GM18951 (cell line): Measurements from ENCODE around the gene LGALS7B.
"Not testable (repeated sequence)": the region's sequence is repeated elsewhere in the genome, so short reads cannot be mapped to it uniquely, and the experiment has no call there.

Experiments
- POLR2A ChIP-seq: IDR thresholded peaks from 4 replicates; pipeline ENCODE4 v1.6.1; 2011; ENCODE audit warnings: mild to moderate bottlenecking; ENCODE audit not compliant: insufficient read length, insufficient read depth; ENCODE audit errors: extremely low read depth
- in situ Hi-C: fragments of 300-500 bp; cut with MboI; formaldehyde crosslinking; loops from one replicate; pipeline ENCODE4 v1.12.0; 2022; ENCODE audit warnings: low sequenced_read_pairs, mixed read lengths, inconsistent platforms; ENCODE audit not compliant: unreplicated experiment

The LGALS7B gene

DNA sequence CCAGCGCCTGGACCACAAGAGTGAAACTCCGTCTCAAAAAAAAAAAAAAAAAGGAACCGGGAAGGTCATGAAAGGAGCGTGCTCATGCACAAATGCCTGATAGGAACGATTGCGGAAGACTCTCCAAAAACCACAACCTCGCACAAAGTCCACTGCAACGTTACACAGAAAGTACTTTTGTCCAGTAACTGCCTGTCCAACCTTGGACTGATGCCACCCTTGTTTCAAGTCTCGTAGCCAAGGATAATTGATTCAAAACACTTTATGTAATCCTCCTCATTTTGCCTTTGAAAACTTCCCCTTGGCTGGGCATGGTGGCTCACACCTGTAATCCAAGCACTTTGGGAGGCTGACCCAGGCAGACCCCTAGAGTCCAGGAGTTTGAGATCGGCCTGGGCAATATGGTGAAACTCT is 29.4 kb upstream of the LGALS7B start:
- in situ Hi-C loops = no loop called here
- no peak for TF ChIP-seq POLR2A

DNA sequence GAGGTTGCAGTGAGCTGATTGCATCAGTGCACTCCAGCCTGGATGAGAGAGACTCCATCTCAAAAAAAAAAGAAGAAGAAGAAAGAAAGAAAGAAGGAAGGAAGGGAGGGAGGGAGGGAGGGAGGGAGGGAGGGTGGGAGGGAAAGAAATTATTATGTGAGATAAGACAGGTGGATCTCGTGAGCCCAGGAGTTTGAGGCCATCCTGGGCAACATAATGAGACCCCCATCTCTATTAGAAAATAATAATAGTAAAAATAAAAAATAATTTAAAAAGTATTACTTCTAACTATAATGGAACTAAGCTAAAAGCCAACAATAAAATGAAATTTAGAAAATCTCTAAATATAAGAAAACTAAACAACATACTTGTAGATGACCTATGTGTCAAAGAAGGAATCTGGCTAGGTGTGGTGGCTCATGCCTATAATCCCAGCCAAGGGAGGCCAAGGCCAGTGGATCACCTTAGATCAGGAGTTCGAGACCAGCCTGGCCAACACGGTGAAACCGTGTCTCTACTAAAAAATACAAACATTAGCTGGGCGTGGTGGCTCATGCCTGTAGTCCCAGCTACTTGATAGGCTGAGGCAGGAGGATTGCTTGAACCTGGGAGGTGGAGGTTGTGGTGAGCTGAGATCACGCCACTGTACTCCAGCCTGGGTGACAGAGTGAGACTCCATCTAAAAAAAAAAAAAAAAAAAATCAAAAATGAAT is 28.0 kb upstream of the LGALS7B start:
- in situ Hi-C loops = not testable (repeated sequence)

DNA sequence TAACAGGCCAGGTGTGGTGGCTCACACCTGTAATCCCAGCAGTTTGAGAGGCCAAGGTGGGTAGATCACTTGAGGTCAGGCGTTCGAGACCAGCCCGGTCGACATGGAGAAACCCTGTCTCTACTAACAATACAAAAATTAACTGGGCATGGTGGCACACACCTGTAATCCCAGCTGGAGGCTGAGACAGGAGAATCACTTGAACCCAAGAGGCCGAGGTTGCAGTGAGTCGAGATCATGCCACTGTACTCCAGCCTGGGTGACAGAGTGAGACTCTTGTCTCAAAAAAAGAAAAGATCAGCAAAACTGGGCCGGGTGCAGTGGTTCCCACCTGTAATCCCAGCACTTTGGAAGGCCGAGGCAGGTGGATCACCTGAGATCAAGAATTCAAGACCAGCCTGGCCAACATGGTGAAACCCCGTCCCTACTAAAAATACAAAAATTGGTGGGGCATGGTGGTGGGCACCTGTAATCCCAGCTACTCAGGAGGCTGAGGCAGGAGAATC is 27.1 kb upstream of the LGALS7B start:
- in situ Hi-C loops = not testable (repeated sequence)

DNA sequence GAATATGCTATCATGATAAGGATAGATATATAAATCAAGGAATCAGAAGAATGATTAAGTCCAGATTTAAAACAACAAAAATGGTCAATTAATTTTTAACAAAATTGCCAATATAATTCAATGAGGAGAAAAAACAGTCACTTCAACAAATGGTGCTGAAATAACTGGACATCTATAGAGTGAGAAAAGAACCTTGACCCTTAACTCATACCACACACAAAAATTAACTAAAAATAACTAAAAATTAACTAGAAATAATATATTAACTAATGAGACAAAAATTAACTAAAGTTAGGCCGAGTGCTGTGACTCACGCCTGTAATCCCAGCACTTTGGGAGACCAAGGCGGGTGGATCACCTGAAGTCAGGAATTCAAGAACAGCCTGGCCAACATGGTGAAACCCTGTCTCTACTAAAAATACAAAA is 25.2 kb upstream of the LGALS7B start:
- no peak for TF ChIP-seq POLR2A
- in situ Hi-C loops = no loop called here

DNA sequence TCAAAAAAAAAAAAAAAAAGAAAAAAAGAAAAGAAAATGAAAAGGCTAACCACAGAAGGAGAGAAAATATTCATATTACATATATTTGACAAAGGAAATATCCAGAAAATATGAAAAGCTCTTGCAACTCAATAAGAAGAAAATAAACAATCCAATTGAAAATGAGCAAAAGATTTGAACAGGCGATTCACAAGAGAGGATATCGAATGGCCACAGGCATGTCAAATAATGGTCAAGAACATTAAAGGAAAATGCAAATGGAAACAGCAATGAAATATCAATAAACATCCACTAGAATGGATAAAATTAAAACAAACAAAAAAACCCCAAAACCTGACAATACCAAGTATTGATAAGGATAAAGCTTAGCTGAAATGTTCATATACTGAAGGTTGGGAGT is 23.8 kb upstream of the LGALS7B start:
- in situ Hi-C loops = no loop called here
- no peak for TF ChIP-seq POLR2A

DNA sequence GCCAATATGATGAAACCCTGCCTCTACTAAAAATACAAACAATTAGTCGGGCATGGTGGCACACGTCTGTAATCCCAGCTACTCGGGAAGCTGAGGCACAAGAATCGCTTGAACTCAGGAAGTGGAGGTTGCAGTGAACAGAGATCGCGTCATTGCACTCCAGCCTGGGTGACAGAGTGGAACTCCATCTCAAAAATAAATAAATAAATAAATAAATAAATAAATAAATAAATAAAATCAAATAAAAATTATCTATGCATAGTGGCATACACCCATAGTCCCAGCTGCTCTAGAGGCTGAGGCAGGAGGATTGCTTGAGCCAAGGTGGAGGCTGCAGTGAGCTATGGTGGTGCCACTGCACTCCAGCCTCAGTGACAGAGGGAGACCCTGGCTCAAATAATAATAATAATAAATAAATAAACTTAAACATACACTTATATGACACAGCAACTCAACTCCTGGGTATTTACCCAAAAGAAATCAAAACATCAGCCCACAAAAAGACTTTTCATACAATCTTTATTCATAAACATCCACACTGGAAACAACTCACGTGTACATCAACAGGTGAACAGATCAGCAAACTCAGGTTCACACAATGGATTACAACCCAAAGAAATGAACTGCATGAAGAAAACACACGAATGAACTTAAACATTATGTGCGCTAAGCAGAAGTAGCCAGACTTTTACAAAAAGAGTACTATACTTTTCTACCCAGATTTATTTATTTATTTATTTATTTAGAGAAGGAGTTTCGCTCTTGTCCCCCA is 22.5 kb upstream of the LGALS7B start:
- in situ Hi-C loops = no loop called here
- TF ChIP-seq POLR2A = no peak

DNA sequence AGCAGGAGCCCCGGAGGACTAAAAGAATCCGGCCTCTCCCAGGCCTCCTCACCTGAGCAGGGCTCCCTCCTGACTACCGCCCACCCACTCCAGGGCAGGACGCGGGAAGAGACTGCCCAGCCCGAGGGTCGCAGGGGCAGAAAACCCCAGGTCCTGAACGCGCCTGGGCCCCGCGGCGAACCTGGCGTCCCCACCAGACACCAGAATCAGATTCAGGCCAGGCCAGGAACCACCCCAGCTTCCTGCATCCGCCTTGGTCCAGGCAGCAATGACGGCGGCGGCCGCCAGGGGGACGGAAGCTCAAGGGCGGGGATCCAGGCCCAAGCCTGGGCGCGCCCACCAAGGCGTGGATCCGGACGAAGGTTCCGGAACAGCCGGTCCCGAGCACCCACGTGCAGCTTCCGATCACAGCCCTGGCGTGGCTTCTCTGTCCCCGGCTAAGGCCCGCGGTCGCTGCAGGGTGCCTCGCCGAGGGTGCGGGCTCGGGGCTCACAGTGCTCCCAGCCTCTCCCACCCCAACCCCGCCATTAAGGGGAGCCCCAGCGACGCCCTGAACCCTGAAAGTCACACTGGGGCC is 19.3 kb upstream of the LGALS7B start:
- TF ChIP-seq POLR2A = peak; percentile 31
- in situ Hi-C loops = no loop called here

DNA sequence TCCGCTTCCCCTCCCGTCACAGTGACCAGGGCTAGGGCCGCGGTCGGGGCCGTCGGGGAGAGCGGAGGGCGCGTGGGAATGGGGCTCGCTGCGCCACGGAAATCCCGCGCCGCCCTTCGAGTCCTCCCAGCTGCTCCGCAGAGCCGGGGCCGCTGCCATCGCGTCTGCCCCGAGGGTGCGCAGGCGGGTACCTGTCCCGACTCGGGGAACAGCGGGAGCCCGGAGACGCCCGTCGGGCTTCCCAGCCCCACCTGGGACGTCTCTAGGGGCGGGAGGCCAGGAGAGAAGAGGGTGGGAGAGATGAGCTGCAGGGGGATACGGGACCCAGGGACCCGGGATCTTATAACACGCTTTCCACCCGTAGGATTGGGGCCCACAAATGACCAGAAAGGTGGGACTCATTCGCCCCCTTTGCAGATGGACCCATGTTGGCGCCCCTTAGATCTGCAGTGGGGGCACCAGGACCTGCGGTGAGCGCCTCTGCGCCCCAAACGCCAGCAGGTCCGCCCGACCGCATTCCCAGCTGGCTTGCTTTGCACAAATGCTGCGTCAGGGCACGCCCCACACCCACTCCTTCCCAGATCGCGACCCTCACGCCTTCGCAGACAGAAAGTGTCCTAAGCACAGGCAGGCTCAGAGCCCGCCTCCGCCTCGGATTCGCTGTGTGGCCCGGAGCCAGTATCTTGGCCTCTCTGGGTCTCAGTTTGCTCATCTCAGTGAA is 18.6 kb upstream of the LGALS7B start:
- in situ Hi-C loops = not testable (repeated sequence)

DNA sequence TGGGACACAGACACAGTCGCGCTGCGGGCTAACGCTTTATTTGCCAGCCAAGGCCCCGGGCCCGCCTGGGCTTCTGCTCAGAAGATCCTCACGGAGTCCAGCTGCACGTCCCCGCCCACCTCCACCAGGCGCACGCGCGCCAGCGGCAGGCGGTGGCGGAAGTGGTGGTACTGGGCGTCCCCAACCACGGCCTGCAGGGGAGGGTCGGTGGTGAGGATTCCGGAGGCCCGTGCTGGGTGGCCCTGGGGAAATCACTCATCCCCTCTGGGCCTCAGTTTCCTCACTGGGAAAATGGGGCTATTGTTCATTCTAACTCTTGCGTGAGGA is 18.1 kb upstream of the LGALS7B start:
- in situ Hi-C loops = not testable (repeated sequence)

DNA sequence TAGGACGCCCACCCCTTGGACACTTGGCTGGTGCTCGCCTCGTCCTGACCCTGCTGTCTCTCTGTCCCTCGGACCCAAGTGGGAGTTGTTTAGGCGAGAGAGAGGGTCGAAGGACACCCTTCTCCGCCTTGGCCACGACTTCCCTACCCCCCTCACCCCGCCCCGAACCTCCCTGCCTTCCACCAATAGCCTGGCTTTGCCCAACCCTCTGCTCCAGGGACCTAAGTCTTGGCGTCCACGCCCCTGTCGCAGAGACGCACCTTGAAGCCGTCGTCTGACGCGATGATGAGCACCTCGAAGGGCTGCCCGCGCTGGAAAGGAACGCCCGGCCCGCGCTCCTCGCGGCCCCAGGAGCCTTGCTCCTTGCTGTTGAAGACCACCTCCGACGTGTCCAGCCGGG is 17.4 kb upstream of the LGALS7B start:
- in situ Hi-C loops = not testable (repeated sequence)

DNA sequence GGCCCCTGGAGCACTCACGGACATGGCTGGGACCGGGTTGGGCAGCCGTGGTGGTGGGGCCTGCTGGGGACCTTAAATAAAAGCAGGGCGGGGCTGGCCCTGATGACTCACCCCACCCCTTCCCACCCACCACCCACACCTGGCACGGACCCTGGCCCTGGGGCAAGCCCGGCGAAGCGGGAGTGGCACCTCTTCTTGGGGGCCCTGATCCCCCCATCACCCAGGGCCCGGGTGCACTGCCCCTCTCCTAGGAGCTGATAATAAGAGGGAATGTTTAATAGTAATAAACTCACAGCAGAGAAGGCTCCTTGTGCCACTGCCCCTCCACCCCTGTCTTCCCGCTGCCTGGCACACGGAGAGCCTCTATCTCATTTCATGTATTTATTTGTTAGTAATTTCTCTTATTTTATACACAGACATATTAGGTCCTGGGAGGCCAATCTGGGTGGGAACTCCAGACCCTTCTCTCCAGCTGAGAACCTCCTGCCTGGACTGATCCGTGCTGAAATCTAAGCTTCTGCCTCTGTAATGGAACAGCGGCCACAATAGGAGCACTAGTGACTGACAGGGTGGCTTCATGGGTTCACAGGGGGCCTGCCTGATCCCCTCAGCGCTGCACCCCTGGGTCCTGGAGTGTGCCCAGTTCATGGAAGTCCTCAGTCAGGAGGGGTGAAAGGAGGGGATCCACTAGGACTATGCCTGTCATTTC is 15.4 kb upstream of the LGALS7B start, which contains the start of gene LGALS7:
LGALS7 (minus strand) TSS at position 49 of the 709 bp plus-strand sequence; CDS start at position 24, 25 bp downstream.
- in situ Hi-C loops = no loop called here
- no peak for TF ChIP-seq POLR2A

DNA sequence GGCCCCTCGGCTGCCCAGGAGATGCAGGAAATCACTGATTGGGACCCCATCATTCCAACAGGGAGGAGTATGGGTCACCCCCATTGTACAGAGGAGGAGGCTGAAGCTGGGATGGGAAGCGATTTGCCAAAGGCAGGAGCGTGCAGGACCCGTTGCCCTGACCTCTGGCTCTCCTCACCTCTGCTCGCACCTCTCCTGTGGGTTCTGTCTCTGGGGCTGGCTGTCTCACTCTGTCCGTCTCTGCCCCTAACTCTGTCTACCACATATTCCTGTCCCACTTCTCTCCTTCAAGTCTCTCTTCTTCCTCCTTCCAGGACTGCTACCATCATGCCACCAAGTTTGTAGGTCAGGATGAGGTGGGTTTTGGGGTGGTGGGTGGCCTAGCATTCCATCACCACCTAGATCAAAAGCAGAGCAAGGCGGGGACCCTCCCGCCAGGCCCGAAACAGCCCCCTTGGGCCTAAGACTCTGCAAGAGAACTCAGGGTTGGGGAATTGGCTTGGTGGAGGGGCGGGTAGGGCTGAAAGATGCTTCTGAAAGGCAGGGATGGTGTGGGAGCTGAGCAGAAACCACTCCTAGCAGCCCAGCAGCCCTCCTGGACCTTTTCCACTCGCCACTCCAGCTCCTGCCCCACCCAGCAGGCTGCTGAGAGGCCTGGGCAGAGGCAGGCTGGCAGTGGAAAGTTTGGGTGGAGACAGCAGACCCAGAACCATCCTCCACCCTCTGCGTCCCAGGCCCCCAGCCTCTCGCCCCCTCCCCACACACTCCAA is 14.6 kb upstream of the LGALS7B start:
- in situ Hi-C loops = no loop called here
- no peak for TF ChIP-seq POLR2A
